ENCODE results near the gene DNM2.
A peak's percentile ranks its signal among the peaks of the same experiment; 100 is the strongest.

DNM2 gene

DNA sequence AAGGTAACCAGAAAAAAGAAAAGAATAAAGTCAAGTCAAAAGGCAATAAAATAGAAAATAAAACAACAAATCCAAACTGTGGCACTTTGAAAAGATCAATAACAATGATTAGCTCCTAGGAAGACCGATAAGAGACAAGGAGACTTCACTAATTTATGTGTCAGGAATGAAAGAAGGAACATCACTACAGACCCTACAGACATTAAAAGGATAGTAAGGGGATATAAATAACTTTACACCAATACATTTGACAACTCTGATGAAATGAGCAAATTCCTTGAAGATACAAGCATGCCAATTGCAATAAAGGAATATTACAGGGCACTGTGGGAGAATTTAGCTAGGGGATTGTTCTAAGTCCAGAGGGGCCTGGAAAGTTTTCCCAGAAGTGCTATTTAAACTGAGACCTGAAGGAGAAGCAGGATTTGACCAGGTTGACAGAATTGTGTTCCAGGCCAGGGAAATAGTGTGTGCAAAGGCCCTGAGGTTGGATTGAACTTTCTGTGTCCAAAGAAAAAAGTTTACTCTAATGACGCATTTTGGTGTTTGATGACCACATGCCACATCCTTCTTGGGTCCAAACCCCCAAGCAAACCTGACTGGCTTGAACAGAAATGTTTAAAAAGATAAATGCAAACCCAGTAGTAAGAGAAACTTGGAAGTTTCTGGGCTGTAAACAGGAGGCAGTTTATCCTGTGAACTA is 128.8 kb downstream of the DNM2 start:
- Histone ChIP-seq H3K36me3 (ENCODE audit: control insufficient read depth in 2 of 2, insufficient read depth in 1 of 2, low read length in 2 of 2) (no peaks in the 10 kb centered on the region), H3K27ac (ENCODE audit: extremely low read depth, low read depth, low read length) (no peak overlapping the region), H3K4me3 (ENCODE audit: low read depth, low read length) (no peak overlapping the region), H3K4me1 (ENCODE audit: control insufficient read depth, insufficient read depth, low read length) (no peaks in the 10 kb centered on the region), H3K9me3 (ENCODE audit: control insufficient read depth, insufficient read depth, low read depth, low read length) (no peaks in the 10 kb centered on the region)
- ChIA-PET POLR2A (interaction anchor here (1.5 kb wide), 1 partner anchor 11 kb away, joined by 4 read pairs; the partner anchor contains the start of gene TMED1), CTCF (interaction anchor here (0.6 to 5.6 kb wide), 7 partner anchors 8 to 351 kb away, joined by 3 to 46 read pairs (median 5); partner anchors contain the start of gene TMED1)
- TF ChIP-seq ZNF174 (tag by site-specific recombination; IDR thresholded peaks at IDR 0.05) (no peak), ZBTB21 (tag by site-specific recombination; IDR thresholded peaks at IDR 0.05) (no peak), TRIM28 (IDR thresholded peaks at IDR 0.05; ENCODE audit: borderline replicate concordance, low read length) (peak; percentile 72; the same call in 1 of the 2 replicates), ZNF184 (tag by site-specific recombination; IDR thresholded peaks at IDR 0.05) (no peak), ZNF555 (tag by site-specific recombination; conservative IDR thresholded peaks at IDR 0.05) (no peak), SETDB1 (IDR thresholded peaks at IDR 0.05; ENCODE audit: insufficient read length, low read length) (peak; percentile 92), ZNF140 (tag by site-specific recombination; IDR thresholded peaks at IDR 0.05) (no peak), ZNF610 (tag by site-specific recombination; IDR thresholded peaks at IDR 0.05; ENCODE audit: borderline replicate concordance) (peak; percentile 66; the same call in 1 of the 2 replicates), SP2 (tag by site-specific recombination; IDR thresholded peaks at IDR 0.05) (no peak), SP3 (tag by site-specific recombination; IDR thresholded peaks at IDR 0.05) (no peak), ZNF221 (tag by site-specific recombination; IDR thresholded peaks at IDR 0.05; ENCODE audit: borderline replicate concordance) (no peak), ZNF623 (tag by site-specific recombination; IDR thresholded peaks at IDR 0.05) (peak; percentile 89), ZBTB48 (tag by site-specific recombination; IDR thresholded peaks at IDR 0.05) (no peak), GLIS1 (tag by site-specific recombination; IDR thresholded peaks at IDR 0.05) (no peak), ZNF155 (tag by site-specific recombination; IDR thresholded peaks at IDR 0.05) (no peak), ZNF433 (tag by site-specific recombination; IDR thresholded peaks at IDR 0.05; ENCODE audit: low read depth) (no peak)
- TF ChIP-seq, protein P1, sequence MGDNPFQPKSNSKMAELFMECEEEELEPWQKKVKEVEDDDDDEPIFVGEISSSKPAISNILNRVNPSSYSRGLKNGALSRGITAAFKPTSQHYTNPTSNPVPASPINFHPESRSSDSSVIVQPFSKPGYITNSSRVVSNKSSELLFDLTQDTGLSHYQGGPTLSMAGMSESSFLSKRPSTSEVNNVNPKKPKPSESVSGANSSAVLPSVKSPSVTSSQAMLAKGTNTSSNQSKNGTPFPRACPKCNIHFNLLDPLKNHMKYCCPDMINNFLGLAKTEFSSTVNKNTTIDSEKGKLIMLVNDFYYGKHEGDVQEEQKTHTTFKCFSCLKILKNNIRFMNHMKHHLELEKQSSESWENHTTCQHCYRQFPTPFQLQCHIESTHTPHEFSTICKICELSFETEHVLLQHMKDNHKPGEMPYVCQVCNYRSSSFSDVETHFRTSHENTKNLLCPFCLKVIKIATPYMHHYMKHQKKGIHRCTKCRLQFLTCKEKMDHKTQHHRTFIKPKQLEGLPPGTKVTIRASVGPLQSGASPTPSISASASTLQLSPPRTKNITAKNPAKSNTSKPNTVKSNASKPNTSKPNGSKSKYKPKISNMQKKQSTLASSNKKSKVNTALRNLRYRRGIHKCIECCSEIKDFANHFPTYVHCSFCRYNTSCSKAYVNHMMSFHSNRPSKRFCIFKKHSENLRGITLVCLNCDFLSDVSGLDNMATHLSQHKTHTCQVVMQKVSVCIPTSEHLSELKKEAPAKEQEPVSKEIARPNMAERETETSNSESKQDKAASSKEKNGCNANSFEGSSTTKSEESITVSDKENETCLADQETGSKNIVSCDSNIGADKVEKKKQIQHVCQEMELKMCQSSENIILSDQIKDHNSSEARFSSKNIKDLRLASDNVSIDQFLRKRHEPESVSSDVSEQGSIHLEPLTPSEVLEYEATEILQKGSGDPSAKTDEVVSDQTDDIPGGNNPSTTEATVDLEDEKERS (tag by site-specific recombination; IDR thresholded peaks at IDR 0.05) = peak; percentile 55

DNA sequence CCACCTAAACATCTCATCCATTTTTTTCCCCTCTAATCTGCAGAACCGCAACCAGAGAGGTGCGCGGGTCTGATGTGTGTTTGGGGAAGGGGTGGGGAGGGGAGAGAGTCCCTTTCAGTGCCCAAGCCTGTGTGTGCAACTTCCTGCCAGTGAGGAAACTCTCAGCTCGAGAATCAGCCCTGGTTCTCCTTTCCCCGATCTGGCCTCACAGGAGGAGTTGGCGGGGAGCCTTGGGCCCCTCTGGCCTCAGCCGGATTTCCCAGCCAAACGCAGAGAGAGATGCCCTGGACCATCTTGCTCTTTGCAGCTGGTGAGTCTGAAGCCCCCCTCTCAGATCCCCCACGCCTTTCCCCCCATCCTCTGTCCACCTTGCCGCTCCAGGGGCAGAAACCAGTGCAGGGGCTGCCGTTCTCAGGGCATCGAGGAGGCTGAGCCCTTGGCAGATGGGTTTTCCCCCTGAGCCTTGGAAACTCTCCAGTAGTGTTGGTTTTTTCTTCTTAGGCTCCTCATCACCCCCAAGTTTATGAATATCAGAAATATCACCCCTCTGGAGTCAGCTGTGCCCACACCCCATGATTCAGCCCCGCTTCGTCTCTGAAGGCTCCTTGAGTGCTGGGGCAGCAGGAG is 130.5 kb downstream of the DNM2 start, which contains the start of gene C19orf38:
TSS of gene C19orf38 (plus strand) at position 186 of the 627 bp plus-strand sequence. CDS start at position 280, 94 bp downstream.
- CTCF ChIA-PET = interaction anchor here (1.2 kb wide), 1 partner anchor 16 kb away, joined by 3 read pairs; no protein-coding TSS in a partner anchor
- no peaks in the 10 kb centered on the region for H3K4me1 ChIP-seq (ENCODE audit: control insufficient read depth, insufficient read depth, low read length)
- no peaks in the 10 kb centered on the region for H3K36me3 ChIP-seq (ENCODE audit: control insufficient read depth in 2 of 2, insufficient read depth in 1 of 2, low read length in 2 of 2)
- no peak within 1 kb of the TSS for H3K4me3 ChIP-seq (ENCODE audit: low read depth, low read length)
- no peak within 1 kb of the TSS for H3K27ac ChIP-seq (ENCODE audit: extremely low read depth, low read depth, low read length)
- POLR2A ChIA-PET = no interaction called here
- no peaks in the 10 kb centered on the region for H3K9me3 ChIP-seq (ENCODE audit: control insufficient read depth, insufficient read depth, low read depth, low read length)
- TF ChIP-seq ZNF169 (tag by site-specific recombination; IDR thresholded peaks at IDR 0.05) = no peak
- TF ChIP-seq, protein P2, sequence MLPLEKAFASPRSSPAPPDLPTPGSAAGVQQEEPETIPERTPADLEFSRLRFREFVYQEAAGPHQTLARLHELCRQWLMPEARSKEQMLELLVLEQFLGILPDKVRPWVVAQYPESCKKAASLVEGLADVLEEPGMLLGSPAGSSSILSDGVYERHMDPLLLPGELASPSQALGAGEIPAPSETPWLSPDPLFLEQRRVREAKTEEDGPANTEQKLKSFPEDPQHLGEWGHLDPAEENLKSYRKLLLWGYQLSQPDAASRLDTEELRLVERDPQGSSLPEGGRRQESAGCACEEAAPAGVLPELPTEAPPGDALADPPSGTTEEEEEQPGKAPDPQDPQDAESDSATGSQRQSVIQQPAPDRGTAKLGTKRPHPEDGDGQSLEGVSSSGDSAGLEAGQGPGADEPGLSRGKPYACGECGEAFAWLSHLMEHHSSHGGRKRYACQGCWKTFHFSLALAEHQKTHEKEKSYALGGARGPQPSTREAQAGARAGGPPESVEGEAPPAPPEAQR (tag by site-specific recombination; IDR thresholded peaks at IDR 0.05) = no peak
- TF ChIP-seq ZNF175 (tag by site-specific recombination; IDR thresholded peaks at IDR 0.05) = no peak
- TF ChIP-seq ZNF76 (tag by site-specific recombination; IDR thresholded peaks at IDR 0.05; ENCODE audit: borderline replicate concordance, low read depth) = no peak
- no peak for TF ChIP-seq ZNF596 (tag by site-specific recombination; IDR thresholded peaks at IDR 0.05)
- TF ChIP-seq ZNF701 (tag by site-specific recombination; IDR thresholded peaks at IDR 0.05) = no peak
- TF ChIP-seq, protein P3, sequence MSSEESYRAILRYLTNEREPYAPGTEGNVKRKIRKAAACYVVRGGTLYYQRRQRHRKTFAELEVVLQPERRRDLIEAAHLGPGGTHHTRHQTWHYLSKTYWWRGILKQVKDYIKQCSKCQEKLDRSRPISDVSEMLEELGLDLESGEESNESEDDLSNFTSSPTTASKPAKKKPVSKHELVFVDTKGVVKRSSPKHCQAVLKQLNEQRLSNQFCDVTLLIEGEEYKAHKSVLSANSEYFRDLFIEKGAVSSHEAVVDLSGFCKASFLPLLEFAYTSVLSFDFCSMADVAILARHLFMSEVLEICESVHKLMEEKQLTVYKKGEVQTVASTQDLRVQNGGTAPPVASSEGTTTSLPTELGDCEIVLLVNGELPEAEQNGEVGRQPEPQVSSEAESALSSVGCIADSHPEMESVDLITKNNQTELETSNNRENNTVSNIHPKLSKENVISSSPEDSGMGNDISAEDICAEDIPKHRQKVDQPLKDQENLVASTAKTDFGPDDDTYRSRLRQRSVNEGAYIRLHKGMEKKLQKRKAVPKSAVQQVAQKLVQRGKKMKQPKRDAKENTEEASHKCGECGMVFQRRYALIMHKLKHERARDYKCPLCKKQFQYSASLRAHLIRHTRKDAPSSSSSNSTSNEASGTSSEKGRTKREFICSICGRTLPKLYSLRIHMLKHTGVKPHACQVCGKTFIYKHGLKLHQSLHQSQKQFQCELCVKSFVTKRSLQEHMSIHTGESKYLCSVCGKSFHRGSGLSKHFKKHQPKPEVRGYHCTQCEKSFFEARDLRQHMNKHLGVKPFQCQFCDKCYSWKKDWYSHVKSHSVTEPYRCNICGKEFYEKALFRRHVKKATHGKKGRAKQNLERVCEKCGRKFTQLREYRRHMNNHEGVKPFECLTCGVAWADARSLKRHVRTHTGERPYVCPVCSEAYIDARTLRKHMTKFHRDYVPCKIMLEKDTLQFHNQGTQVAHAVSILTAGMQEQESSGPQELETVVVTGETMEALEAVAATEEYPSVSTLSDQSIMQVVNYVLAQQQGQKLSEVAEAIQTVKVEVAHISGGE (tag by site-specific recombination; conservative IDR thresholded peaks at IDR 0.05; ENCODE audit: low read depth) = no peak
- TF ChIP-seq, protein P4, sequence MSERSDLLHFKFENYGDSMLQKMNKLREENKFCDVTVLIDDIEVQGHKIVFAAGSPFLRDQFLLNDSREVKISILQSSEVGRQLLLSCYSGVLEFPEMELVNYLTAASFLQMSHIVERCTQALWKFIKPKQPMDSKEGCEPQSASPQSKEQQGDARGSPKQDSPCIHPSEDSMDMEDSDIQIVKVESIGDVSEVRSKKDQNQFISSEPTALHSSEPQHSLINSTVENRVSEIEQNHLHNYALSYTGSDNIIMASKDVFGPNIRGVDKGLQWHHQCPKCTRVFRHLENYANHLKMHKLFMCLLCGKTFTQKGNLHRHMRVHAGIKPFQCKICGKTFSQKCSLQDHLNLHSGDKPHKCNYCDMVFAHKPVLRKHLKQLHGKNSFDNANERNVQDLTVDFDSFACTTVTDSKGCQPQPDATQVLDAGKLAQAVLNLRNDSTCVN (tag by site-specific recombination; optimal IDR thresholded peaks at IDR 0.05) = no peak
- TF ChIP-seq SETDB1 (IDR thresholded peaks at IDR 0.05; ENCODE audit: insufficient read length, low read length) = no peak
- no peak for TF ChIP-seq ZNF114 (tag by site-specific recombination; IDR thresholded peaks at IDR 0.05)
